HepG2 (cell line): Measurements from ENCODE around the gene CDH22. TPM values are rescaled to one million over a fixed set of nuclear protein-coding genes. Genes with fewer than 3 reads are reported as not detected.

Source experiments
- ATAC-seq: fragments of 200-7000 bp; cut with Tn5 transposase; 3 replicates; pipeline ENCODE4 v1.9.1; 2020; ENCODE audit warnings: mild to moderate bottlenecking, moderate library complexity
- BruUV-seq: library from RNA; stranded (reverse); fragments of 400-500 nt; replicated peaks from 2 replicates; lab custom pipeline; 2021; lab: Mats Ljungman, UMichigan
- CTCF ChIA-PET: fragments of 300-600 bp; formaldehyde crosslinking; extraction: SDS; loops from one replicate; lab custom pipeline; 2021; ENCODE audit warnings: low total read pairs, inconsistent platforms, low intra/inter-chr PET ratio; lab: Yijun Ruan, JAX
- POLR2A ChIA-PET: fragments of 350-600 bp; sonication (Branson Sonifier 250); formaldehyde crosslinking; loops from one replicate; lab custom pipeline; 2020; ENCODE audit warnings: antibody characterized with exemption, inconsistent platforms; lab: Yijun Ruan, JAX
- DNase-seq: peaks from one replicate; pipeline ENCODE4 v3.0.0-alpha.2; 2015; ENCODE audit warnings: low spot score
- FAIRE-seq: peaks from 3 replicates; lab custom pipeline; 2011; peaks lifted over from hg19 to GRCh38; lab: Jason Lieb, UNC
- H2AFZ ChIP-seq: one replicate; pipeline ENCODE4 v1.6.1; 2011; ENCODE audit warnings: low read length, inconsistent platforms
- H3K27ac ChIP-seq: fragments of 300-600 bp; 3 replicates; pipeline ENCODE4 v1.8.0; 2011; ENCODE audit warnings: mixed run types, mild to moderate bottlenecking, mixed read lengths, low read length, inconsistent platforms; ENCODE audit not compliant: insufficient read depth; ENCODE audit errors: extremely low read length
- H3K27me3 ChIP-seq, 2 experiments: fragments of 200-600 bp in 1 of 2; 2 replicates in 1 of 2; 3 replicates in 1 of 2; pipeline versions ENCODE4 v1.6.0 to v1.8.0; 2011; ENCODE audit warnings: low read length in 2 of 2, mild to moderate bottlenecking in 2 of 2, moderate library complexity in 2 of 2, inconsistent platforms in 1 of 2; ENCODE audit not compliant: insufficient read depth in 2 of 2, control insufficient read depth in 1 of 2
- H3K36me3 ChIP-seq, 2 experiments: fragments of 200-600 bp in 1 of 2; replicated peaks in 1 of 2; 2 replicates in 1 of 2; 3 replicates in 1 of 2; pipeline versions ENCODE4 v1.5.1 to v1.8.0; 2011; ENCODE audit warnings: low read length in 2 of 2, inconsistent platforms in 1 of 2; ENCODE audit not compliant: insufficient read depth in 2 of 2, control insufficient read depth in 1 of 2
- H3K4me1 ChIP-seq: 2 replicates; pipeline ENCODE4 v1.5.1; 2012; ENCODE audit warnings: low read length, inconsistent platforms; ENCODE audit not compliant: insufficient read depth
- H3K4me2 ChIP-seq: 2 replicates; pipeline ENCODE4 v1.6.0; 2011; ENCODE audit warnings: low read depth, low read length, inconsistent platforms
- H3K4me3 ChIP-seq, 3 experiments: fragments of 200-600 bp in 1 of 3; sonication (generic), shearing (Covaris generic) in 1 of 3; replicated peaks in 1 of 3; 2 replicates each; pipeline ENCODE4 v1.5.1; 2011 to 2016; ENCODE audit warnings: low read length in 3 of 3, inconsistent platforms in 2 of 3, low read depth in 2 of 3, mild to moderate bottlenecking in 2 of 3, control low read depth in 1 of 3, mixed read lengths in 1 of 3; ENCODE audit not compliant: insufficient read depth in 1 of 3
- H3K79me2 ChIP-seq: one replicate; pipeline ENCODE4 v1.6.1; 2011; ENCODE audit warnings: low read length, inconsistent platforms; ENCODE audit not compliant: insufficient read depth
- H3K9ac ChIP-seq: 2 replicates; pipeline ENCODE4 v1.6.0; 2011; ENCODE audit warnings: mild to moderate bottlenecking, low read depth, low read length, inconsistent platforms; ENCODE audit not compliant: insufficient read depth
- H3K9me3 ChIP-seq: 2 replicates; pipeline ENCODE4 v1.5.1; 2012; ENCODE audit warnings: mild to moderate bottlenecking, low read length
- H4K20me1 ChIP-seq: 2 replicates; pipeline ENCODE4 v1.6.0; 2011; ENCODE audit warnings: inconsistent platforms, mild to moderate bottlenecking, low read length, moderate library complexity; ENCODE audit not compliant: insufficient read depth
- ADNP ChIP-seq: sonication (generic); formaldehyde crosslinking; IDR thresholded peaks from 2 replicates; pipeline ENCODE4 v1.4.0; 2020; ENCODE audit warnings: missing genetic modification reagents
- HOXA9 ChIP-seq: sonication (generic); formaldehyde crosslinking; IDR thresholded peaks from 2 replicates; pipeline ENCODE4 v1.8.1; 2022; ENCODE audit warnings: missing genetic modification reagents, mild to moderate bottlenecking, moderate library complexity, borderline replicate concordance
- PAWR ChIP-seq: sonication (generic); formaldehyde crosslinking; IDR thresholded peaks from 2 replicates; pipeline ENCODE4 v1.4.0; 2020; ENCODE audit warnings: missing genetic modification reagents, mild to moderate bottlenecking, borderline replicate concordance
- SP5 ChIP-seq: IDR thresholded peaks from 2 replicates; pipeline ENCODE4 v1.6.1; 2016; ENCODE audit warnings: low read depth, borderline replicate concordance
- SSRP1 ChIP-seq: IDR thresholded peaks from 2 replicates; pipeline ENCODE4 v1.6.1; 2016; ENCODE audit warnings: control low read depth
- TGIF2 ChIP-seq: IDR thresholded peaks from 2 replicates; pipeline ENCODE4 v1.6.1; 2016; ENCODE audit warnings: control low read depth, missing compliant biosample characterization
- ZBTB37 ChIP-seq: sonication (generic); formaldehyde crosslinking; IDR thresholded peaks from 2 replicates; pipeline ENCODE4 v1.4.0; 2020; ENCODE audit warnings: mild to moderate bottlenecking, missing genetic modification reagents
- ZHX2 ChIP-seq, 2 experiments: sonication (generic) in 1 of 2; formaldehyde crosslinking in 1 of 2; IDR thresholded peaks; 2 replicates each; pipeline versions ENCODE4 v1.6.1 to v1.9.0; 2014 to 2022; ENCODE audit warnings: antibody characterized with exemption in 1 of 2, borderline replicate concordance in 1 of 2, inconsistent platforms in 1 of 2, low read depth in 1 of 2, missing genetic modification reagents in 1 of 2
- ZNF263 ChIP-seq: sonication (generic); formaldehyde crosslinking; IDR thresholded peaks from 2 replicates; pipeline ENCODE4 v1.4.0; 2020; ENCODE audit warnings: missing genetic modification reagents
- ZNF383 ChIP-seq: sonication (generic); formaldehyde crosslinking; IDR thresholded peaks from 2 replicates; pipeline ENCODE4 v1.4.0; 2020; ENCODE audit warnings: missing genetic modification reagents, mild to moderate bottlenecking, borderline replicate concordance
- ZNF460 ChIP-seq: sonication (generic); formaldehyde crosslinking; IDR thresholded peaks from 2 replicates; pipeline ENCODE4 v1.5.1; 2020; ENCODE audit warnings: missing genetic modification reagents, mild to moderate bottlenecking, borderline replicate concordance
- ZNF512 ChIP-seq: sonication (generic); formaldehyde crosslinking; IDR thresholded peaks from 2 replicates; pipeline ENCODE4 v1.4.0; 2020; ENCODE audit warnings: mild to moderate bottlenecking, missing genetic modification reagents
- ZNF558 ChIP-seq: sonication (generic); formaldehyde crosslinking; IDR thresholded peaks from 2 replicates; pipeline ENCODE4 v1.9.0; 2022; ENCODE audit warnings: mild to moderate bottlenecking, missing genetic modification reagents, borderline replicate concordance
- ZNF747 ChIP-seq: sonication (generic); formaldehyde crosslinking; IDR thresholded peaks from 2 replicates; pipeline ENCODE4 v1.8.1; 2023; ENCODE audit warnings: missing genetic modification reagents, mild to moderate bottlenecking, borderline replicate concordance
- WGBS: methylation state at CpG from one replicate; pipeline ENCODE4 v1.1.6; 2017; ENCODE audit warnings: low lambda C conversion rate; 5-methylcytosine and 5-hydroxymethylcytosine counted together
- in situ Hi-C: cut with HindIII; loops from 2 replicates; pipeline ENCODE4 v1.10.0; 2017; ENCODE audit warnings: low pct_unique_long_range_greater_than_20kb; ENCODE audit not compliant: extremely low pct_ligation_motif_present
- intact Hi-C: fragments of 100-400 bp; cut with micrococcal nuclease; formaldehyde crosslinking; loops from one replicate; pipeline ENCODE4 v1.10.0; 2022; ENCODE audit not compliant: unreplicated experiment
- polyA plus RNA-seq, 8 experiments: library from polyadenylated mRNA; depleted of rRNA in 3 of 8; stranded (reverse) in 7 of 8; unstranded in 1 of 8; fragments of >200 nt; fragmentation: Illumina TruSeq in 4 of 8; extraction: Trizol in 4 of 8; gene quantifications; 2 replicates each; pipeline versions ENCODE4 v1.2.1 to v1.2.3, GENCODE V29; 2011 to 2016; ENCODE audit warnings: low read depth in 4 of 8, missing spikeins in 1 of 8, mixed read lengths in 1 of 8; ENCODE audit not compliant: insufficient read depth in 1 of 8
- total RNA-seq, 5 experiments: library from RNA; depleted of rRNA; stranded (reverse); fragments of >200 nt; fragmentation: Illumina TruSeq; extraction: Trizol; gene quantifications; 2 replicates each; pipeline ENCODE4 v1.2.3, GENCODE V29; 2016; ENCODE audit warnings: low read depth in 1 of 5

The CDH22 gene
- total and polyA plus RNA-seq, 2 of the 13 experiments (the other 11 are each of a cell fraction or from before 2014, with no cell fraction given) = not detected

GRCh38 chr20:46218656-46219055 lies 89.6 kb downstream of the CDH22 start:
- no peak overlapping the region for H3K9ac ChIP-seq
- no TSS peak for BruUV-seq
- ATAC-seq (no peak), DNase-seq (no peak), FAIRE-seq (no peak)
- intact Hi-C loops (no loop called here), in situ Hi-C loops (no loop called here)
- H2AFZ ChIP-seq = no peak overlapping the region
- H3K36me3 ChIP-seq = no peaks in the 10 kb centered on the region
- H4K20me1 ChIP-seq = no peaks in the 10 kb centered on the region
- ChIA-PET CTCF (no interaction called here), POLR2A (interaction anchor here (0.6 kb wide), 1 partner anchor 19 kb away, joined by 3 read pairs; no protein-coding TSS in a partner anchor)
- TF ChIP-seq ZHX2 (IDR thresholded peaks at IDR 0.05; ENCODE audit: low read depth) (no peak), ZHX2 (CRISPR knock-in tag; IDR thresholded peaks at IDR 0.05; ENCODE audit: borderline replicate concordance) (no peak), ZBTB37 (no peak), ZNF558 (CRISPR knock-in tag) (no peak), ZNF747 (CRISPR knock-in tag) (no peak), TGIF2 (CRISPR knock-in tag) (no peak), SSRP1 (CRISPR knock-in tag) (no peak), ZNF263 (no peak), PAWR (CRISPR knock-in tag) (no peak), SP5 (CRISPR knock-in tag) (no peak), HOXA9 (no peak), ZNF512 (CRISPR knock-in tag) (no peak), ZNF383 (CRISPR knock-in tag) (no peak), ADNP (CRISPR knock-in tag) (no peak), ZNF460 (no peak)
- no peak overlapping the region for H3K4me2 ChIP-seq
- no peak overlapping the region for H3K4me3 ChIP-seq
- no peaks in the 10 kb centered on the region for H3K9me3 ChIP-seq
- no peak overlapping the region for H3K27ac ChIP-seq
- no peaks in the 10 kb centered on the region for H3K4me1 ChIP-seq
- H3K27me3 ChIP-seq = peaks cover 3 to 36% of the 10 kb centered on the region in 2 experiments; a peak in 3 of 5 replicates
- WGBS = 19% methylated on average over 9 of the region's 9 CpGs
- no peaks in the 10 kb centered on the region for H3K79me2 ChIP-seq
